Neural progenitor cell (in vitro differentiated cells): ENCODE results near the gene PRMT1.

Experiments used
- CTCF ChIP-seq: fragments of 200-600 bp; sonication (generic); IDR thresholded peaks from 2 replicates; pipeline ENCODE4 v1.5.1; 2017; ENCODE audit warnings: antibody characterized with exemption, mild to moderate bottlenecking
- EZH2 ChIP-seq: fragments of 200-600 bp; sonication (generic); IDR thresholded peaks from 2 replicates; pipeline ENCODE4 v1.6.1; 2017; ENCODE audit warnings: antibody characterized with exemption, mild to moderate bottlenecking, moderate library complexity

DNA sequence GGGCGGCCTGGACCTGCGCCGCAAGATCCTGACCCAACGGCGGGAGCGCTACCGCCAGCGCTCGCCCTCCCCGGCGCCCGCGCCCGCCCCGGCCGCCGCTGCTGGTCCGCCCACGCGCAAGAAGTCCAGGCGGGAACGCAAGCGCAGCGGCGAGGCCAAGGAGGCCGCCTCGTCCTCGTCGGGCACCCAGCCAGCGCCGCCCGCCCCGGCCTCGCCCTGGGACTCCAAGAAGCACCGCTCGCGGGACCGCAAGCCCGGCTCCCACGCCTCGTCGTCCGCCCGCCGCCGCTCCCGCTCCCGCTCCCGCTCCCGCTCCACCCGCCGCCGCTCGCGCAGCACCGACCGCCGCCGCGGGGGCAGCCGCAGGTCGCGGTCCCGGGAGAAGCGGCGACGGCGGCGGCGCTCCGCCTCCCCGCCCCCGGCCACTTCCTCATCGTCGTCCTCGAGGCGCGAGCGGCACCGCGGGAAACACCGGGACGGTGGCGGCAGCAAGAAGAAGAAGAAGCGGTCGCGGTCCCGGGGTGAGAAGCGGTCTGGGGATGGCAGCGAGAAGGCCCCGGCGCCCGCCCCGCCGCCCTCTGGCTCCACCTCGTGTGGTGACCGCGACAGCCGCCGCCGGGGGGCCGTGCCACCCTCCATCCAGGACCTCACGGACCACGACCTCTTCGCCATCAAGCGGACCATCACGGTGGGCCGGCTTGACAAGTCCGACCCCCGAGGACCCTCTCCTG is 25.1 kb upstream of the PRMT1 start:
- TF ChIP-seq EZH2 (no peak), CTCF (no peak)
